Astrocyte (in vitro differentiated cells and primary cell): ENCODE results near the gene ARHGAP26. TPM values are rescaled to one million over a fixed set of nuclear protein-coding genes. Genes with fewer than 3 reads are reported as not detected.

Experiments
- DNase-seq: peaks from one replicate; pipeline ENCODE4 v3.0.0-alpha.2; 2010; ENCODE audit warnings: low read depth
- FAIRE-seq: peaks from 2 replicates; lab custom pipeline; 2011; peaks lifted over from hg19 to GRCh38; lab: Jason Lieb, UNC
- H2AFZ ChIP-seq: 2 replicates; pipeline ENCODE4 v1.6.0; 2012; ENCODE audit warnings: low read depth, low read length, inconsistent platforms
- H3K27ac ChIP-seq: 2 replicates; pipeline ENCODE4 v1.5.1; 2011; ENCODE audit warnings: low read depth, low read length, inconsistent platforms
- H3K27me3 ChIP-seq: 2 replicates; pipeline ENCODE4 v1.6.0; 2011; ENCODE audit warnings: low read length, inconsistent platforms; ENCODE audit not compliant: insufficient read depth
- H3K36me3 ChIP-seq: 2 replicates; pipeline ENCODE4 v1.5.1; 2011; ENCODE audit warnings: low read length, inconsistent platforms; ENCODE audit not compliant: insufficient read depth
- H3K4me1 ChIP-seq: 2 replicates; pipeline ENCODE4 v1.5.1; 2011; ENCODE audit warnings: low read length, inconsistent platforms; ENCODE audit not compliant: insufficient read depth
- H3K4me2 ChIP-seq: 2 replicates; pipeline ENCODE4 v1.6.0; 2012; ENCODE audit warnings: low read length, inconsistent platforms
- H3K4me3 ChIP-seq: 2 replicates; pipeline ENCODE4 v1.5.1; 2011; ENCODE audit warnings: low read depth, mild to moderate bottlenecking, low read length, inconsistent platforms; ENCODE audit not compliant: insufficient read depth
- H3K79me2 ChIP-seq: 2 replicates; pipeline ENCODE4 v1.6.0; 2012; ENCODE audit warnings: mild to moderate bottlenecking, low read length, inconsistent platforms; ENCODE audit not compliant: insufficient read depth
- H3K9ac ChIP-seq: 2 replicates; pipeline ENCODE4 v1.6.0; 2012; ENCODE audit warnings: mild to moderate bottlenecking, low read length, inconsistent platforms
- H3K9me3 ChIP-seq: 2 replicates; pipeline ENCODE4 v1.5.1; 2012; ENCODE audit warnings: low read depth, mild to moderate bottlenecking, low read length, inconsistent platforms; ENCODE audit not compliant: insufficient read depth
- H4K20me1 ChIP-seq: 2 replicates; pipeline ENCODE4 v1.6.0; 2012; ENCODE audit warnings: low read length, inconsistent platforms; ENCODE audit not compliant: insufficient read depth
- H3K27ac Mint-ChIP-seq: one replicate; pipeline ENCODE4 v1.8.0; 2021; ENCODE audit warnings: mild to moderate bottlenecking, mixed read lengths; ENCODE audit not compliant: unreplicated experiment
- H3K27me3 Mint-ChIP-seq: one replicate; pipeline ENCODE4 v1.8.0; 2021; ENCODE audit warnings: low read depth, mixed read lengths; ENCODE audit not compliant: unreplicated experiment
- H3K36me3 Mint-ChIP-seq: one replicate; pipeline ENCODE4 v1.8.0; 2021; ENCODE audit warnings: low read depth, mixed read lengths; ENCODE audit not compliant: unreplicated experiment
- H3K4me1 Mint-ChIP-seq: one replicate; pipeline ENCODE4 v1.8.0; 2021; ENCODE audit warnings: low read depth, mixed read lengths; ENCODE audit not compliant: unreplicated experiment
- H3K4me3 Mint-ChIP-seq: one replicate; pipeline ENCODE4 v1.8.0; 2021; ENCODE audit warnings: mild to moderate bottlenecking, moderate library complexity, mixed read lengths; ENCODE audit not compliant: unreplicated experiment
- H3K9me3 Mint-ChIP-seq: one replicate; pipeline ENCODE4 v1.8.0; 2021; ENCODE audit warnings: mild to moderate bottlenecking, mixed read lengths; ENCODE audit not compliant: unreplicated experiment
- EZH2 ChIP-seq: IDR thresholded peaks from 2 replicates; pipeline ENCODE4 v1.6.1; 2012; ENCODE audit warnings: mild to moderate bottlenecking, low read length, inconsistent platforms; ENCODE audit not compliant: insufficient read depth
- total RNA-seq: library from RNA; stranded (reverse); gene quantifications from 2 replicates; pipeline ENCODE4 v1.2.1, GENCODE V29; 2021
- TF ChIP-seq, protein P1 (sequence below): IDR thresholded peaks from 2 replicates; pipeline ENCODE4 v1.5.1; 2011; ENCODE audit warnings: low read depth, mild to moderate bottlenecking, inconsistent platforms, low read length, moderate library complexity; ENCODE audit not compliant: insufficient read depth

Gene ARHGAP26
- total RNA-seq, 1 donor from 2014 or later, result 5.6 TPM

DNA sequence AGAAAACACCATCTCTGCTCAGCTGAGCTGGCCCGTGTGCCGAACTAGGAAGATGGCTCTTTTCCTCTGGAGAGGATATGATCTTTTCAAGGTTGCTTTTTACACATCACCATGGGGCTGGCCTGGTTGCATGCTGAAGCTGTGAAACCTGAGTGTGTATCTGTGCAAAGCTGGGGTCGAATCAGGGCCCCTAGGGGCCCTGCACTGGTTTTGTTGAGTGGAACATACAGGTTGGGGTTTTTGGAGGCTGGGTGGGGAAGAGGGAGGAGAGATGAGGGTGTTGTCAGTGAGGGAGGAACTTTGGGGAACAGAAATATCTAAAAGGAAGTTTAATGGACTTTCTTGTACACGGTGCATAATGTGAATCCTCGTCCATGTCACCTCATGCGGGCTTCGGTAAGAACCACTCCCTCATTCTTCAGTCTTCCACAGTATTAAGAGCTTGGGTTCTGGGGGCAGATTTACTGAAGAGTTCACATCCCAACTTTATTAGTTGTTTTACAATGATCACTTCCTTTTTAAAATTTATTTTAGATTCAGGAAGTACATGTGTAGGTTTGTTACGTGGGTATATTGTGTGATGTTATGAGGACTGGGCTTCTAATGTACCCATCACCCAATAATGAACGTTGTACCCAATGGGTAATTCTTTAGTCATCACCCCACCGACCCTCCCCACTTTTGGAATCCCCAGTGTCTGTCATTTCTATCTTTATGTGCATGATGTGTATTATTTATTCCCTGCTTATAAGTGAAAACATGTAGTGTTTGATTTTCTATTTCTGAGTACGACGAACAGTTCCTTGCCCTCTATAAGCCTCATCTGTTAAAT, 395.1 kb downstream of the ARHGAP26 start:
- H3K9me3 Mint-ChIP-seq, result peaks cover 3% of the 10 kb centered on the region
- H3K4me1 ChIP-seq, result no peaks in the 10 kb centered on the region
- FAIRE-seq, result no peak
- H3K4me3 Mint-ChIP-seq, result no peak overlapping the region
- H3K36me3 ChIP-seq, result no peaks in the 10 kb centered on the region
- peaks cover 1% of the 10 kb centered on the region for H3K4me1 Mint-ChIP-seq
- H3K9ac ChIP-seq, result no peak overlapping the region
- TF ChIP-seq, protein P1, sequence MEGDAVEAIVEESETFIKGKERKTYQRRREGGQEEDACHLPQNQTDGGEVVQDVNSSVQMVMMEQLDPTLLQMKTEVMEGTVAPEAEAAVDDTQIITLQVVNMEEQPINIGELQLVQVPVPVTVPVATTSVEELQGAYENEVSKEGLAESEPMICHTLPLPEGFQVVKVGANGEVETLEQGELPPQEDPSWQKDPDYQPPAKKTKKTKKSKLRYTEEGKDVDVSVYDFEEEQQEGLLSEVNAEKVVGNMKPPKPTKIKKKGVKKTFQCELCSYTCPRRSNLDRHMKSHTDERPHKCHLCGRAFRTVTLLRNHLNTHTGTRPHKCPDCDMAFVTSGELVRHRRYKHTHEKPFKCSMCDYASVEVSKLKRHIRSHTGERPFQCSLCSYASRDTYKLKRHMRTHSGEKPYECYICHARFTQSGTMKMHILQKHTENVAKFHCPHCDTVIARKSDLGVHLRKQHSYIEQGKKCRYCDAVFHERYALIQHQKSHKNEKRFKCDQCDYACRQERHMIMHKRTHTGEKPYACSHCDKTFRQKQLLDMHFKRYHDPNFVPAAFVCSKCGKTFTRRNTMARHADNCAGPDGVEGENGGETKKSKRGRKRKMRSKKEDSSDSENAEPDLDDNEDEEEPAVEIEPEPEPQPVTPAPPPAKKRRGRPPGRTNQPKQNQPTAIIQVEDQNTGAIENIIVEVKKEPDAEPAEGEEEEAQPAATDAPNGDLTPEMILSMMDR, result no peak
- TF ChIP-seq EZH2, result no peak
- H3K27me3 Mint-ChIP-seq, result no peaks in the 10 kb centered on the region
- H3K4me2 ChIP-seq, result no peak overlapping the region
- H3K27ac ChIP-seq, result no peak overlapping the region
- H3K9me3 ChIP-seq, result no peaks in the 10 kb centered on the region
- H3K36me3 Mint-ChIP-seq, result peaks cover 3% of the 10 kb centered on the region
- H2AFZ ChIP-seq, result no peak overlapping the region
- H3K27ac Mint-ChIP-seq, result no peak overlapping the region
- no peaks in the 10 kb centered on the region for H3K79me2 ChIP-seq
- H4K20me1 ChIP-seq, result no peaks in the 10 kb centered on the region
- H3K27me3 ChIP-seq, result no peaks in the 10 kb centered on the region
- H3K4me3 ChIP-seq, result no peak overlapping the region
- DNase-seq, result no peak

DNA sequence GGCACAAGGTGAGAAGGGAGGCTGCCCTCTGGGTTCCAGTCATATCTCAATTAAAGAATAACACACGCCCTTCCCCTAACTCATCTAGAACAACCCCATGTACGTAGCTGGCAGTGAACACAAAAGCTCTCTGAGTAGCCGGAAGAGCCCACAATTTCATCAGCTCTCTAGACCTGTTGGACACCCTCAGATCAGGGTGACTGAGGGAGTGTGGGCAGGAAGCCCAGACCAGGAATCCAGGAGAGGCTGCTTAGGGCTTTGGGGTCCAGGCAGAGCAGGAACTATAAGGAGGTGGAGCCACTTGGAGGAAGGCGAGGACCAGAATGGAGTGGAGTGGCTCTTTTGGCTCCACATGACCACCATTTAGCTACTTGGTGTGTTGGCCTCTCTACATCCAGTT, 395.9 kb downstream of the ARHGAP26 start:
- no peak overlapping the region for H3K27ac Mint-ChIP-seq
- Histone ChIP-seq H3K4me3 (no peak overlapping the region), H3K27ac (no peak overlapping the region), H3K4me1 (no peaks in the 10 kb centered on the region), H3K9me3 (no peaks in the 10 kb centered on the region), H4K20me1 (no peaks in the 10 kb centered on the region), H2AFZ (no peak overlapping the region), H3K27me3 (no peaks in the 10 kb centered on the region), H3K4me2 (no peak overlapping the region), H3K79me2 (no peaks in the 10 kb centered on the region), H3K36me3 (no peaks in the 10 kb centered on the region), H3K9ac (no peak overlapping the region)
- FAIRE-seq (no peak), DNase-seq (no peak)
- H3K36me3 Mint-ChIP-seq, result peaks cover 3% of the 10 kb centered on the region
- TF ChIP-seq, protein P1, result no peak
- no peak for TF ChIP-seq EZH2
- H3K4me3 Mint-ChIP-seq, result no peak overlapping the region
- H3K27me3 Mint-ChIP-seq, result no peaks in the 10 kb centered on the region
- H3K9me3 Mint-ChIP-seq, result peaks cover 3% of the 10 kb centered on the region
- H3K4me1 Mint-ChIP-seq, result peaks cover 1% of the 10 kb centered on the region
